Esophagus muscularis mucosa (tissue), 4 donors: Measurements from ENCODE around the gene TMC2. TPM values are rescaled to one million over a fixed set of nuclear protein-coding genes. Genes with fewer than 3 reads are reported as not detected.
"Not testable (repeated sequence)": the region's sequence is repeated elsewhere in the genome, so short reads cannot be mapped to it uniquely, and the experiment has no call there.

Experiments used
- DNase-seq: peaks from one replicate; pipeline ENCODE4 v3.0.0-alpha.2; 2017; ENCODE audit errors: extremely low spot score
- H3K27ac ChIP-seq, 4 donors: fragments of 200-600 bp; sonication (generic); replicated peaks in 1 of 4; 1 replicate in 3 of 4; 2 replicates in 1 of 4; pipeline ENCODE4 v1.5.1; 2016 to 2019; ENCODE audit warnings: mild to moderate bottlenecking in 1 of 4
- H3K27me3 ChIP-seq, 4 donors: fragments of 200-600 bp; sonication (generic); one replicate each; pipeline versions ENCODE4 v1.5.1 to v1.6.0; 2016 to 2019
- H3K36me3 ChIP-seq, 4 donors: fragments of 200-600 bp; sonication (generic); one replicate each; pipeline ENCODE4 v1.5.1; 2016 to 2019
- H3K4me1 ChIP-seq, 4 donors: fragments of 200-600 bp; sonication (generic); one replicate each; pipeline ENCODE4 v1.5.1; 2016 to 2019
- H3K4me3 ChIP-seq, 4 donors: fragments of 200-600 bp; sonication (generic); 1 replicate in 2 of 4; 2 replicates in 2 of 4; pipeline ENCODE4 v1.5.1; 2016 to 2019; ENCODE audit warnings: mild to moderate bottlenecking in 4 of 4, moderate library complexity in 1 of 4
- H3K9me3 ChIP-seq, 4 donors: fragments of 200-600 bp; sonication (generic); 1 replicate in 3 of 4; 2 replicates in 1 of 4; pipeline ENCODE4 v1.5.1; 2016 to 2019
- CTCF ChIP-seq, 3 experiments: fragments of 200-600 bp in 2 of 3; fragments of 450-650 bp in 1 of 3; sonication (generic) in 2 of 3; IDR thresholded peaks; one replicate each; pipeline ENCODE4 v1.5.1; 2017 to 2019; ENCODE audit warnings: antibody characterized with exemption in 3 of 3, mild to moderate bottlenecking in 2 of 3, moderate library complexity in 1 of 3
- EP300 ChIP-seq: sonication (generic); formaldehyde crosslinking; IDR thresholded peaks from one replicate; pipeline ENCODE4 v1.6.1; 2017; ENCODE audit warnings: antibody characterized with exemption
- POLR2A ChIP-seq: fragments of 450-650 bp; IDR thresholded peaks from one replicate; pipeline ENCODE4 v1.6.1; 2017; ENCODE audit warnings: antibody characterized with exemption, moderate library complexity, mild to moderate bottlenecking, low read depth
- POLR2AphosphoS5 ChIP-seq, 2 donors: sonication (generic); formaldehyde crosslinking; IDR thresholded peaks; one replicate each; pipeline ENCODE4 v1.6.1; 2017; ENCODE audit warnings: antibody characterized with exemption in 2 of 2
- WGBS: methylation state at CpG from one replicate; pipeline ENCODE4 v1.1.5; 2018; 5-methylcytosine and 5-hydroxymethylcytosine counted together
- intact Hi-C: fragments of 100-400 bp; cut with DNase I; formaldehyde crosslinking; loops from one replicate; pipeline ENCODE4 v1.15.1; 2023
- total RNA-seq, 4 donors: library from RNA; depleted of rRNA; stranded (reverse); fragments of >200 nt; gene quantifications; one replicate each; pipeline versions ENCODE4 v1.1.0 to v1.2.1, GENCODE V29; 2016

The TMC2 gene
- total RNA-seq, 4 donors from 2014 or later = 0.19 to 0.34 TPM; not detected in 2

- Histone ChIP-seq H3K4me1 (no peaks in the 10 kb centered on the region), H3K27ac (no peak overlapping the region), H3K4me3 (no peak overlapping the region), H3K9me3 (no peaks in the 10 kb centered on the region), H3K27me3 (no peaks in the 10 kb centered on the region), H3K36me3 (no peaks in the 10 kb centered on the region)
- no peak for DNase-seq
- intact Hi-C loops = no loop called here
- TF ChIP-seq CTCF (IDR thresholded peaks at IDR 0.05) = no peak
- no peak for TF ChIP-seq EP300
- no peak for TF ChIP-seq POLR2AphosphoS5 (IDR thresholded peaks at IDR 0.05)
- no peak for TF ChIP-seq POLR2A
- 92% methylated on average over 4 of the region's 4 CpGs for WGBS
Measured at GRCh38 chr20:2673453-2673852, 137.1 kb downstream of the TMC2 start.

DNA sequence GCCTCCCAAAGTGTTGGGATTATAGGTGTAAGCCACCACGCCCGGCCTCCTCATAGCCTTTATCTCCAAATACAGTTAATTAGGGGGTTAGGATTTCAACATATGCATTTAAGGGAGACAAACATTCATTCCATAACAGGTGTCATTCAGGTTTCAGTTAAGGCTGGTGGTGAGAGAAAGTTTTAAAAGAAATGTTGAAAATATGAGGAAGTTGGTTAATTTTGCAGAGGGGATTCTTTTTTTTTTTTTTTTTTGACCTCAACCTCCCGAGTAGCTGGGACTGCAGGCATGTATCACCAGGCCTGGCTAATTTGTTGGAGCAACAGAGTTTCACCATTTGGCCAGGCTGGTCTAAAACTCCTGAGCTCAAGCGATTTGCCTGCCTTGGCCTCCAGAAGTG is 143.7 kb downstream of the TMC2 start:
- intact Hi-C loops = no loop called here
- Histone ChIP-seq H3K4me1 (no peaks in the 10 kb centered on the region), H3K27ac (no peak overlapping the region), H3K36me3 (no peaks in the 10 kb centered on the region), H3K9me3 (no peaks in the 10 kb centered on the region), H3K4me3 (no peak overlapping the region), H3K27me3 (peaks cover 0 to 2% (median 0%) of the 10 kb centered on the region in 4 donors)
- 74% methylated on average over 4 of the region's 4 CpGs for WGBS
- no peak for DNase-seq
- TF ChIP-seq CTCF (IDR thresholded peaks at IDR 0.05) = no peak
- TF ChIP-seq POLR2AphosphoS5 (IDR thresholded peaks at IDR 0.05) = no peak
- TF ChIP-seq EP300 = no peak
- no peak for TF ChIP-seq POLR2A

- H3K27me3 ChIP-seq, intact Hi-C loops, H3K9me3 ChIP-seq, H3K36me3 ChIP-seq, H3K27ac ChIP-seq, H3K4me1 ChIP-seq, H3K4me3 ChIP-seq, DNase-seq: not testable (repeated sequence)
- 90% methylated on average over 3 of the region's 3 CpGs for WGBS
Measured at GRCh38 chr20:2682040-2682439, 145.7 kb downstream of the TMC2 start.

DNA sequence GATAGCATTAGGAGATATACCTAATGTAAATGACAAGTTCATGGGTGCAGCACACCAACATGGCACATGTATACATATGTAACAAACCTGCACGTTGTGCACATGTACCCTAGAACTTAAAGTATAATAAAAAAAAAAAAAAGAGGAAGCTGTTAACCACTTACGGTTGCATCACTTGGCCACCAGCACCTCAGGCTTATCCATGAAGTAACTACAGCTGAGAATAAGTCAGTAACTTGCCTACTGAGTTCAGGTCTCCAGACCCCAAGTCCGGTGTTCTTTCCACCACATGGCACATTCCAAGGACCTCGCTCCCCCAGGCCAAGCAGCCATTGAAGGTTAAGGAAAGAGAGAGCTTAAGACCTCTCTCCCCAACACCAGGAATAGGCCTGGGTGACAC is 148.4 kb downstream of the TMC2 start:
- H3K27ac ChIP-seq, H3K27me3 ChIP-seq, H3K4me3 ChIP-seq, intact Hi-C loops, DNase-seq, H3K4me1 ChIP-seq, H3K36me3 ChIP-seq, H3K9me3 ChIP-seq: not testable (repeated sequence)
- 83% methylated on average over 4 of the region's 4 CpGs for WGBS

GRCh38 chr20:2687514-2687913 is 151.1 kb downstream of the TMC2 start:
- H3K4me1 ChIP-seq = peaks cover 0 to 15% (median 15%) of the 10 kb centered on the region in 4 donors
- H3K27ac ChIP-seq = no peak overlapping the region
- no peak for DNase-seq
- no peak overlapping the region for H3K4me3 ChIP-seq
- intact Hi-C loops = no loop called here
- peaks cover 0 to 8% (median 0%) of the 10 kb centered on the region in 4 donors for H3K27me3 ChIP-seq
- H3K36me3 ChIP-seq = peaks cover 0 to 4% (median 0%) of the 10 kb centered on the region in 4 donors
- no peaks in the 10 kb centered on the region for H3K9me3 ChIP-seq
- WGBS = 61% methylated on average over 6 of the region's 6 CpGs
- TF ChIP-seq EP300 (no peak), POLR2A (no peak), CTCF (IDR thresholded peaks at IDR 0.05) (no peak), POLR2AphosphoS5 (IDR thresholded peaks at IDR 0.05) (no peak)

DNA sequence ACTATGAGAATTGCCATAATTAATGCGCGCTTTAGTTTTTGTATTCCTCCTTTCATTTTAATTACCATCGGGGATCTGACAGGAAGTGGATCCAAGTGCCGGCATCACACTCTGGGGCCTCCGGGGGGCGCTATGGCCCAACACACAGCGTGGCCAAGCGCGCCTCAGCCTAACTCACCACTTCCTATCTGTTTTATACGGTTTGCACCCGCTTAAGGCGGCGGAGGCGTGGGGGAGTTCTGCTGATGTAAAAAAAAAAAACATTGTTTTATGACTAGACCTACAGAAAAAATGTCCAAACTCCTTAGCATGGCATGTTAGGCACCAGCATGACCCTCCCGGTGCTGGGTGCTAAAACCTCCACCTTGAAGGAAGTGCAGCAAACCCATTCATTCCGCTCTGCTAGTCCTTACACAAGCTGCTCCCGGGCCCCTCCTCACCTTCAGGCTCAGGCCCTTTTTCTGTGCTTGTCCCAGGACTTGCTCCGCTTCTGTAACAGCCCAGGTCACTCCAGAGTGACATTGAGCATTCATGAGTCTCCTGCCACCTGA is 151.7 kb downstream of the TMC2 start:
- no peak overlapping the region for H3K27ac ChIP-seq
- no peaks in the 10 kb centered on the region for H3K9me3 ChIP-seq
- peaks cover 0 to 4% (median 0%) of the 10 kb centered on the region in 4 donors for H3K36me3 ChIP-seq
- no peak for DNase-seq
- intact Hi-C loops = no loop called here
- 30% methylated on average over 18 of the region's 18 CpGs for WGBS
- H3K27me3 ChIP-seq = peaks cover 0 to 8% (median 0%) of the 10 kb centered on the region in 4 donors
- TF ChIP-seq CTCF (IDR thresholded peaks at IDR 0.05) (peak; percentile 31 to 56 (median 39)), POLR2AphosphoS5 (IDR thresholded peaks at IDR 0.05) (peak in 1 of 2 donors; percentile 10), POLR2A (no peak)
- peaks cover 0 to 15% (median 15%) of the 10 kb centered on the region in 4 donors for H3K4me1 ChIP-seq
- H3K4me3 ChIP-seq = no peak overlapping the region
